Heart left ventricle (tissue), 16 donors: ENCODE data around the gene NCKAP1. TPM values are rescaled to one million over a fixed set of nuclear protein-coding genes. Genes with fewer than 3 reads are reported as not detected.
A peak's percentile ranks its signal among the peaks of the same experiment; 100 is the strongest.

Experiments
- ATAC-seq, 4 donors: fragments of 200-7000 bp; cut with Tn5 transposase; one replicate each; pipeline ENCODE4 v1.9.1; 2020 to 2022; ENCODE audit warnings: moderate library complexity in 4 of 4, mild to moderate bottlenecking in 3 of 4, moderate number of reproducible peaks in 1 of 4
- DNase-seq, 5 donors: peaks; one replicate each; pipeline ENCODE4 v3.0.0-alpha.2; 2020
- H3K27ac ChIP-seq, 12 donors: fragments of 200-600 bp; sonication (generic) in 4 of 12; one replicate each; pipeline versions ENCODE4 v1.5.0 to v1.8.0; 2016 to 2022; ENCODE audit warnings: mild to moderate bottlenecking in 2 of 12
- H3K27me3 ChIP-seq, 9 donors: fragments of 200-600 bp; sonication (generic) in 2 of 9; one replicate each; pipeline versions ENCODE4 v1.5.1 to v1.8.0; 2016 to 2022; ENCODE audit warnings: mild to moderate bottlenecking in 3 of 9
- H3K36me3 ChIP-seq, 9 donors: fragments of 200-600 bp; sonication (generic) in 2 of 9; one replicate each; pipeline versions ENCODE4 v1.5.0 to v1.8.0; 2018 to 2022; ENCODE audit warnings: mild to moderate bottlenecking in 2 of 9
- H3K4me1 ChIP-seq, 12 donors: fragments of 200-600 bp; sonication (generic) in 4 of 12; one replicate each; pipeline versions ENCODE4 v1.5.0 to v1.8.0; 2016 to 2022; ENCODE audit warnings: mild to moderate bottlenecking in 3 of 12
- H3K4me3 ChIP-seq, 12 donors: fragments of 200-600 bp; sonication (generic) in 4 of 12; one replicate each; pipeline versions ENCODE4 v1.5.0 to v1.8.0; 2017 to 2022; ENCODE audit warnings: mild to moderate bottlenecking in 9 of 12, moderate library complexity in 4 of 12
- H3K9me3 ChIP-seq, 12 donors: fragments of 200-600 bp; sonication (generic) in 4 of 12; one replicate each; pipeline versions ENCODE4 v1.5.0 to v1.8.0; 2016 to 2022; ENCODE audit warnings: mild to moderate bottlenecking in 1 of 12
- CTCF ChIP-seq, 12 donors: fragments of 200-600 bp; sonication (generic) in 4 of 12; IDR thresholded peaks; one replicate each; pipeline versions ENCODE4 v1.5.0 to v1.8.0; 2018 to 2022; ENCODE audit warnings: antibody characterized with exemption in 12 of 12, mild to moderate bottlenecking in 5 of 12
- POLR2A ChIP-seq, 2 donors: fragments of 450-650 bp; IDR thresholded peaks; one replicate each; pipeline ENCODE4 v1.6.1; 2017; ENCODE audit warnings: antibody characterized with exemption in 2 of 2, mild to moderate bottlenecking in 2 of 2, moderate library complexity in 2 of 2
- WGBS, 4 donors: extraction: QIAGEN DNeasy Blood & Tissue Kit in 2 of 4; methylation state at CpG; one replicate each; pipeline versions ENCODE4 v1.1.5 to v1.1.7; 2013 to 2018; 5-methylcytosine and 5-hydroxymethylcytosine counted together
- intact Hi-C, 10 donors: fragments of 100-400 bp; cut with DNase I; formaldehyde crosslinking; loops; one replicate each; pipeline versions ENCODE4 v1.11.1 to v1.14.2; 2022
- polyA plus RNA-seq, 2 donors: library from polyadenylated mRNA; stranded (reverse); fragments of 200-250 nt; gene quantifications; one replicate each; pipeline ENCODE4 v1.2.3, GENCODE V29; 2013
- total RNA-seq, 9 donors: library from RNA; depleted of rRNA in 2 of 9; stranded (reverse); fragments of >200 nt in 2 of 9; fragmentation: NEBNext Ultra II Directional in 3 of 9; extraction: Animal tissue kit (Norgen Biotek cat#: 25700) in 3 of 9; gene quantifications; one replicate each; pipeline versions ENCODE4 v1.1.0 to v1.2.4, GENCODE V29; 2016 to 2023
- donor health status: ischemic (EF 13 %, LVEDD 7.1; RV severe dilation, severe dysfunction).
- donor health status: healthy with polysubstance abuse.
- donor health status: DM: no; HTN: yes; CAD: no.
- donor health status: DM: no; HTN: no; CAD: no.
- donor health status: ischemic (EF 25% LVEDD 6.9; RV normal size, moderate dysfunction).
- donor health status: ischemic (EF 25% LVEDD 5.7; RV mildly dilated, moderate dysfunction).
- donor health status: healthy.
- donor health status: DM: yes; HTN: yes; CAD: no.
- donor health status: ischemic (EF 35%, LVEDD 5.7; RV mildly dilated, moderate dysfunction).
- donor health status: nonischemic (EF 11% LVEDD 7.7; RV severe dilation, severe dysfunction).
- donor health status: DM: yes; HTN: yes; CAD: no.
- donor health status: PGD.
- donor health status: ischemic (EF 29% LVEDD 5.4; RV normal size, mild dysfunction).
- donor health status: nonischemic (EF 23%, LVEDD 6.1; RV moderate dilation, normal function).

The NCKAP1 gene
- total and polyA plus RNA-seq, 11 donors = 33.5 to 168 (median 138) TPM

DNA sequence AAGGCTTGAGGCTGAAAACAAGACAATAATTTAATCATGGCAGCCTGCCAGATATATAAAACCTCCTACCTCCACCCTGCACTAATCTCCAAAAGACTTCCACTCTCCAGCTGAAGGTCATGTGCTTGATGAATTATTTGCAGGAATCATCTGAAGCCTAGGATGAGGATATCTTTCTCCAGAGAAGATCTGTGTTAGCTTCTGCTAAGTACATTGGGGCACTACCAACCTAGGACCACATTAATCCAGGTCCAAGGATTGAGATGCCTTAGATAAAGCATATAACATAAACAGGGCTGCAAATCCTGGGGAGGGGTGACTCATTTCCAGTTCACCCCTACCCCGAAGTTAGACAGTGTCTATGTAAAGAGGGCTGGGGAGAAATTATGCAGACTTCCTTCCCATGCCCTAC is 91.3 kb downstream of the NCKAP1 start:
- Histone ChIP-seq H3K27me3 (no peaks in the 10 kb centered on the region), H3K9me3 (no peaks in the 10 kb centered on the region), H3K4me3 (no peak overlapping the region), H3K4me1 (peaks cover 0 to 34% (median 7%) of the 10 kb centered on the region in 12 donors), H3K27ac (no peak overlapping the region), H3K36me3 (peaks cover 0 to 94% (median 18%) of the 10 kb centered on the region in 9 donors)
- ATAC-seq (peak in 1 of 4 donors; percentile 11), DNase-seq (no peak)
- WGBS, 4 donors = 33 to 73% (median 57%) methylated on average over 1 of the region's 1 CpG
- intact Hi-C loops = no loop called here
- TF ChIP-seq POLR2A (IDR thresholded peaks at IDR 0.05) = no peak
- no peak for TF ChIP-seq CTCF (IDR thresholded peaks at IDR 0.05)

GRCh38 chr2:182943339-182943738 is 94.9 kb downstream of the NCKAP1 start:
- intact Hi-C loops = no loop called here
- no peaks in the 10 kb centered on the region for H3K9me3 ChIP-seq
- H3K4me1 ChIP-seq = peaks cover 0 to 17% (median 6%) of the 10 kb centered on the region in 12 donors
- TF ChIP-seq POLR2A (IDR thresholded peaks at IDR 0.05) (no peak), CTCF (IDR thresholded peaks at IDR 0.05) (no peak)
- H3K27me3 ChIP-seq = no peaks in the 10 kb centered on the region
- no peak for DNase-seq
- H3K4me3 ChIP-seq = no peak overlapping the region
- 28 to 29% (median 28%) methylated on average over 2 of the region's 2 CpGs for WGBS, 4 donors
- peaks cover 0 to 94% (median 17%) of the 10 kb centered on the region in 9 donors for H3K36me3 ChIP-seq
- no peak for ATAC-seq
- H3K27ac ChIP-seq = no peak overlapping the region

- H3K4me3 ChIP-seq = no peak overlapping the region
- no peak for TF ChIP-seq POLR2A (IDR thresholded peaks at IDR 0.05)
- no peak for TF ChIP-seq CTCF (IDR thresholded peaks at IDR 0.05)
- peaks cover 0 to 93% (median 17%) of the 10 kb centered on the region in 9 donors for H3K36me3 ChIP-seq
- DNase-seq (no peak), ATAC-seq (no peak)
- intact Hi-C loops = no loop called here
- H3K4me1 ChIP-seq = peaks cover 0 to 17% (median 6%) of the 10 kb centered on the region in 12 donors
- H3K9me3 ChIP-seq = no peaks in the 10 kb centered on the region
- 81 to 84% (median 84%) methylated on average over 2 of the region's 2 CpGs for WGBS, 4 donors
- H3K27me3 ChIP-seq = no peaks in the 10 kb centered on the region
- no peak overlapping the region for H3K27ac ChIP-seq
Measured at GRCh38 chr2:182942756-182943155, 95.5 kb downstream of the NCKAP1 start.

- intact Hi-C loops = no loop called here
- WGBS, 4 donors = 39 to 48% (median 41%) methylated on average over 1 of the region's 1 CpG
- Histone ChIP-seq H3K27me3 (no peaks in the 10 kb centered on the region), H3K4me3 (no peak overlapping the region), H3K27ac (no peak overlapping the region), H3K9me3 (no peaks in the 10 kb centered on the region), H3K36me3 (peaks cover 0 to 93% (median 17%) of the 10 kb centered on the region in 9 donors), H3K4me1 (peaks cover 0 to 12% (median 2%) of the 10 kb centered on the region in 12 donors)
- ATAC-seq (no peak), DNase-seq (no peak)
- TF ChIP-seq POLR2A (IDR thresholded peaks at IDR 0.05) (no peak), CTCF (IDR thresholded peaks at IDR 0.05) (no peak)
Measured at GRCh38 chr2:182941919-182942318, 96.3 kb downstream of the NCKAP1 start.
